Measurements from ENCODE around the gene FRAS1. TPM values are rescaled to one million over a fixed set of nuclear protein-coding genes. Genes with fewer than 3 reads are reported as not detected.

Gene FRAS1
- total and polyA plus RNA-seq, 9 of the 15 experiments (the other 6 are each of a cell fraction or from before 2014, with no cell fraction given) = under 0.01 to 0.11 (median 0.04) TPM; not detected in 2

DNA sequence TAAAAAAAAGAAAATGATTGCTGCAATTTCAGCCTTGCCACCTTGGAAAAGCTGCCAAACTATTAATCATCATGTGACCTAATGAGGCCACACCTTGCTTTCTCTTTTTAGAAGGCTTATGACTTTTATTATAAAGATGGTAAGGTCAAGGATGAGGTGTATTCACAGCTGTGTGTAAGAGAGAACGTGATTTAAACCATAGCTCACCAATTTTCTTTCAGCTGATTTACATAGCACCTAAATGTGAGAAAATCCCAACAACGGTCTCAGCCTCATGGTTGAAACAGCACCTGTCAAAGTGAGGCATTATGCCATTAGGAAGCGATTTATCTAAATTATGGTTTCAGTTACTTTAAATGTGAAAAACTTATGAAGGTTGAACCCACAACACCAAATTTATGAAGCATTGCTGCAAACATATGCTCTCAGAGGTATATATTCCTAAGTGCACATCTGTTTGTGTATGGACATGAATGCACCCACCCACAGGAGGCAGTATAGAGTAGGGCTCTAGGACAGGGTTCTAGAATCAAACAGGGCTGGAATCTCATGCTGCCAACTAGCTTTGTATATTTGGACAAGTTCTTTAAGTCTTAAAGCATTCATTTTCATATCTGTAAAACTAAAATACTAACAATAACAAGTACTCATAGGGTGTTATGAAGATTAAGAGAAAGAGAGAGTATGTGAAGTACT lies 535.1 kb downstream of the FRAS1 start (continued):
- TF ChIP-seq, protein P1, sequence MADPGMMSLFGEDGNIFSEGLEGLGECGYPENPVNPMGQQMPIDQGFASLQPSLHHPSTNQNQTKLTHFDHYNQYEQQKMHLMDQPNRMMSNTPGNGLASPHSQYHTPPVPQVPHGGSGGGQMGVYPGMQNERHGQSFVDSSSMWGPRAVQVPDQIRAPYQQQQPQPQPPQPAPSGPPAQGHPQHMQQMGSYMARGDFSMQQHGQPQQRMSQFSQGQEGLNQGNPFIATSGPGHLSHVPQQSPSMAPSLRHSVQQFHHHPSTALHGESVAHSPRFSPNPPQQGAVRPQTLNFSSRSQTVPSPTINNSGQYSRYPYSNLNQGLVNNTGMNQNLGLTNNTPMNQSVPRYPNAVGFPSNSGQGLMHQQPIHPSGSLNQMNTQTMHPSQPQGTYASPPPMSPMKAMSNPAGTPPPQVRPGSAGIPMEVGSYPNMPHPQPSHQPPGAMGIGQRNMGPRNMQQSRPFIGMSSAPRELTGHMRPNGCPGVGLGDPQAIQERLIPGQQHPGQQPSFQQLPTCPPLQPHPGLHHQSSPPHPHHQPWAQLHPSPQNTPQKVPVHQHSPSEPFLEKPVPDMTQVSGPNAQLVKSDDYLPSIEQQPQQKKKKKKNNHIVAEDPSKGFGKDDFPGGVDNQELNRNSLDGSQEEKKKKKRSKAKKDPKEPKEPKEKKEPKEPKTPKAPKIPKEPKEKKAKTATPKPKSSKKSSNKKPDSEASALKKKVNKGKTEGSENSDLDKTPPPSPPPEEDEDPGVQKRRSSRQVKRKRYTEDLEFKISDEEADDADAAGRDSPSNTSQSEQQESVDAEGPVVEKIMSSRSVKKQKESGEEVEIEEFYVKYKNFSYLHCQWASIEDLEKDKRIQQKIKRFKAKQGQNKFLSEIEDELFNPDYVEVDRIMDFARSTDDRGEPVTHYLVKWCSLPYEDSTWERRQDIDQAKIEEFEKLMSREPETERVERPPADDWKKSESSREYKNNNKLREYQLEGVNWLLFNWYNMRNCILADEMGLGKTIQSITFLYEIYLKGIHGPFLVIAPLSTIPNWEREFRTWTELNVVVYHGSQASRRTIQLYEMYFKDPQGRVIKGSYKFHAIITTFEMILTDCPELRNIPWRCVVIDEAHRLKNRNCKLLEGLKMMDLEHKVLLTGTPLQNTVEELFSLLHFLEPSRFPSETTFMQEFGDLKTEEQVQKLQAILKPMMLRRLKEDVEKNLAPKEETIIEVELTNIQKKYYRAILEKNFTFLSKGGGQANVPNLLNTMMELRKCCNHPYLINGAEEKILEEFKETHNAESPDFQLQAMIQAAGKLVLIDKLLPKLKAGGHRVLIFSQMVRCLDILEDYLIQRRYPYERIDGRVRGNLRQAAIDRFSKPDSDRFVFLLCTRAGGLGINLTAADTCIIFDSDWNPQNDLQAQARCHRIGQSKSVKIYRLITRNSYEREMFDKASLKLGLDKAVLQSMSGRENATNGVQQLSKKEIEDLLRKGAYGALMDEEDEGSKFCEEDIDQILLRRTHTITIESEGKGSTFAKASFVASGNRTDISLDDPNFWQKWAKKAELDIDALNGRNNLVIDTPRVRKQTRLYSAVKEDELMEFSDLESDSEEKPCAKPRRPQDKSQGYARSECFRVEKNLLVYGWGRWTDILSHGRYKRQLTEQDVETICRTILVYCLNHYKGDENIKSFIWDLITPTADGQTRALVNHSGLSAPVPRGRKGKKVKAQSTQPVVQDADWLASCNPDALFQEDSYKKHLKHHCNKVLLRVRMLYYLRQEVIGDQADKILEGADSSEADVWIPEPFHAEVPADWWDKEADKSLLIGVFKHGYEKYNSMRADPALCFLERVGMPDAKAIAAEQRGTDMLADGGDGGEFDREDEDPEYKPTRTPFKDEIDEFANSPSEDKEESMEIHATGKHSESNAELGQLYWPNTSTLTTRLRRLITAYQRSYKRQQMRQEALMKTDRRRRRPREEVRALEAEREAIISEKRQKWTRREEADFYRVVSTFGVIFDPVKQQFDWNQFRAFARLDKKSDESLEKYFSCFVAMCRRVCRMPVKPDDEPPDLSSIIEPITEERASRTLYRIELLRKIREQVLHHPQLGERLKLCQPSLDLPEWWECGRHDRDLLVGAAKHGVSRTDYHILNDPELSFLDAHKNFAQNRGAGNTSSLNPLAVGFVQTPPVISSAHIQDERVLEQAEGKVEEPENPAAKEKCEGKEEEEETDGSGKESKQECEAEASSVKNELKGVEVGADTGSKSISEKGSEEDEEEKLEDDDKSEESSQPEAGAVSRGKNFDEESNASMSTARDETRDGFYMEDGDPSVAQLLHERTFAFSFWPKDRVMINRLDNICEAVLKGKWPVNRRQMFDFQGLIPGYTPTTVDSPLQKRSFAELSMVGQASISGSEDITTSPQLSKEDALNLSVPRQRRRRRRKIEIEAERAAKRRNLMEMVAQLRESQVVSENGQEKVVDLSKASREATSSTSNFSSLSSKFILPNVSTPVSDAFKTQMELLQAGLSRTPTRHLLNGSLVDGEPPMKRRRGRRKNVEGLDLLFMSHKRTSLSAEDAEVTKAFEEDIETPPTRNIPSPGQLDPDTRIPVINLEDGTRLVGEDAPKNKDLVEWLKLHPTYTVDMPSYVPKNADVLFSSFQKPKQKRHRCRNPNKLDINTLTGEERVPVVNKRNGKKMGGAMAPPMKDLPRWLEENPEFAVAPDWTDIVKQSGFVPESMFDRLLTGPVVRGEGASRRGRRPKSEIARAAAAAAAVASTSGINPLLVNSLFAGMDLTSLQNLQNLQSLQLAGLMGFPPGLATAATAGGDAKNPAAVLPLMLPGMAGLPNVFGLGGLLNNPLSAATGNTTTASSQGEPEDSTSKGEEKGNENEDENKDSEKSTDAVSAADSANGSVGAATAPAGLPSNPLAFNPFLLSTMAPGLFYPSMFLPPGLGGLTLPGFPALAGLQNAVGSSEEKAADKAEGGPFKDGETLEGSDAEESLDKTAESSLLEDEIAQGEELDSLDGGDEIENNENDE (IDR thresholded peaks at IDR 0.05; ENCODE audit: low read depth, low read length) = no peak
- no peak for TF ChIP-seq POLR2AphosphoS5 (IDR thresholded peaks at IDR 0.05; ENCODE audit: control insufficient read depth, insufficient read depth, low read depth, low read length)
- no peak for TF ChIP-seq FOXJ3 (CRISPR knock-in tag; IDR thresholded peaks at IDR 0.05)
- no peak for TF ChIP-seq RUNX1 (IDR thresholded peaks at IDR 0.05; ENCODE audit: low read depth)

Small RNA genes lying within 50 kb of the gene (small RNA-seq; reads per million reads assigned to genes)
- gene AC114801.3 = not detected

Other genes starting within 250 kb of the FRAS1 start
- gene CNOT6L, start 238.0 kb upstream of the FRAS1 start, total RNA-seq (2014; rRNA removed) = 5.3 and 5.6 TPM in 2 replicates
- gene CNOT6L, start 238.0 kb upstream of the FRAS1 start, total RNA-seq (2014; rRNA removed; fragmentation: Illumina TruSeq; extraction: Trizol) = 9.8 and 12.6 TPM in 2 replicates
- 6.5 and 7.2 TPM in 2 replicates for gene CNOT6L, start 238.0 kb upstream of the FRAS1 start, total RNA-seq (2015; rRNA removed; fragmentation: Illumina TruSeq; extraction: Trizol)
- 27.9 TPM in 2 replicates for gene CNOT6L, start 238.0 kb upstream of the FRAS1 start, total RNA-seq (2021)
- 10.3 and 10.8 TPM in 2 replicates for gene CNOT6L, start 238.0 kb upstream of the FRAS1 start, polyA plus RNA-seq (2011; rRNA removed)
- 12.2 and 13.5 TPM in 2 replicates for gene CNOT6L, start 238.0 kb upstream of the FRAS1 start, polyA plus RNA-seq (2014; fragmentation: Illumina TruSeq; extraction: Trizol)
- gene CNOT6L, start 238.0 kb upstream of the FRAS1 start, polyA plus RNA-seq (2014; fragmentation: Nextera tagmentation; extraction: Ambion mirVana) = 1 to 10 TPM; 3.9 to 6.0 TPM
- gene CNOT6L, start 238.0 kb upstream of the FRAS1 start, polyA plus RNA-seq (2014; rRNA removed) = 3.7 and 4.2 TPM in 2 replicates
- gene MRPL1, start 194.5 kb upstream of the FRAS1 start, total RNA-seq (2014; rRNA removed) = 32.9 and 38.4 TPM in 2 replicates
- gene MRPL1, start 194.5 kb upstream of the FRAS1 start, total RNA-seq (2014; rRNA removed; fragmentation: Illumina TruSeq; extraction: Trizol) = 75.6 and 85.8 TPM in 2 replicates
- 63.4 and 64.7 TPM in 2 replicates for gene MRPL1, start 194.5 kb upstream of the FRAS1 start, total RNA-seq (2015; rRNA removed; fragmentation: Illumina TruSeq; extraction: Trizol)
- 52.1 and 56.6 TPM in 2 replicates for gene MRPL1, start 194.5 kb upstream of the FRAS1 start, total RNA-seq (2021)
- 35.7 and 62.6 TPM in 2 replicates for gene MRPL1, start 194.5 kb upstream of the FRAS1 start, polyA plus RNA-seq (2011; rRNA removed)
- gene MRPL1, start 194.5 kb upstream of the FRAS1 start, polyA plus RNA-seq (2014; fragmentation: Illumina TruSeq; extraction: Trizol) = 48.1 and 53.7 TPM in 2 replicates
- gene MRPL1, start 194.5 kb upstream of the FRAS1 start, polyA plus RNA-seq (2014; fragmentation: Nextera tagmentation; extraction: Ambion mirVana) = 10 to 100 TPM; 65.4 to 75.7 TPM
- 43.7 and 63.7 TPM in 2 replicates for gene MRPL1, start 194.5 kb upstream of the FRAS1 start, polyA plus RNA-seq (2014; rRNA removed)